Endothelial cell of umbilical vein (primary cell): ENCODE data around the gene DENND4A. TPM values are rescaled to one million over a fixed set of nuclear protein-coding genes. Genes with fewer than 3 reads are reported as not detected.

Experiments used
- BruUV-seq: library from RNA; stranded (reverse); fragments of 400-500 nt; replicated peaks from 2 replicates; lab custom pipeline; 2021; lab: Mats Ljungman, UMichigan
- CTCF ChIA-PET: fragments of 300-600, 350-600 bp; sonication (Branson Sonifier 250); formaldehyde crosslinking; loops from one replicate; lab custom pipeline; 2021; ENCODE audit warnings: antibody characterized with exemption, inconsistent platforms; lab: Charles Lee
- POLR2A ChIA-PET: fragments of 300-600, 350-600 bp; sonication (Branson Sonifier 250); formaldehyde crosslinking; loops from one replicate; lab custom pipeline; 2021; ENCODE audit warnings: antibody characterized with exemption, inconsistent platforms; lab: Charles Lee
- DNase-seq: peaks from one replicate; pipeline ENCODE4 v3.0.0-alpha.2; 2011; ENCODE audit warnings: low read depth, low spot score
- FAIRE-seq: peaks from 2 replicates; lab custom pipeline; 2011; peaks lifted over from hg19 to GRCh38; lab: Jason Lieb, UNC
- H2AFZ ChIP-seq: 2 replicates; pipeline ENCODE4 v1.6.0; 2012; ENCODE audit warnings: low read depth, low read length, control low read depth, inconsistent platforms
- H3K27ac ChIP-seq: 2 replicates; pipeline ENCODE4 v1.5.1; 2011; ENCODE audit warnings: low read depth, mild to moderate bottlenecking, control low read depth, low read length, moderate library complexity; ENCODE audit not compliant: insufficient read depth
- H3K27me3 ChIP-seq, 2 experiments: 2 replicates each; pipeline versions ENCODE4 v1.6.0 to v1.6.1; 2011; ENCODE audit warnings: low read length in 2 of 2, mixed read lengths in 1 of 2; ENCODE audit not compliant: control insufficient read depth in 2 of 2, insufficient read depth in 2 of 2
- H3K36me3 ChIP-seq, 2 experiments: 2 replicates in 1 of 2; 3 replicates in 1 of 2; pipeline ENCODE4 v1.5.1; 2011; ENCODE audit warnings: low read length in 2 of 2, mild to moderate bottlenecking in 1 of 2, moderate library complexity in 1 of 2; ENCODE audit not compliant: control insufficient read depth in 2 of 2, insufficient read depth in 2 of 2; ENCODE audit errors: extremely low read depth in 1 of 2
- H3K4me1 ChIP-seq: 3 replicates; pipeline ENCODE4 v1.5.1; 2011; ENCODE audit warnings: mild to moderate bottlenecking, low read length; ENCODE audit not compliant: control insufficient read depth, insufficient read depth; ENCODE audit errors: extremely low read depth
- H3K4me2 ChIP-seq: 2 replicates; pipeline ENCODE4 v1.6.1; 2011; ENCODE audit warnings: low read length, control low read depth, mixed read lengths; ENCODE audit not compliant: insufficient read depth
- H3K4me3 ChIP-seq, 3 experiments: fragments of 200-600 bp in 1 of 3; sonication (generic), shearing (Covaris generic) in 1 of 3; replicated peaks in 1 of 3; 2 replicates each; pipeline ENCODE4 v1.5.1; 2011 to 2016; ENCODE audit warnings: control low read depth in 3 of 3, low read length in 3 of 3, mild to moderate bottlenecking in 2 of 3, inconsistent platforms in 1 of 3, low read depth in 1 of 3, moderate library complexity in 1 of 3; ENCODE audit not compliant: insufficient read depth in 1 of 3
- H3K79me2 ChIP-seq: 2 replicates; pipeline ENCODE4 v1.6.0; 2012; ENCODE audit warnings: low read length, inconsistent platforms; ENCODE audit not compliant: control insufficient read depth, insufficient read depth
- H3K9ac ChIP-seq: replicated peaks from 2 replicates; pipeline ENCODE3; 2011; ENCODE audit warnings: low read length, control low read depth; ENCODE audit not compliant: insufficient read depth; ENCODE audit errors: extremely low read depth
- H3K9me1 ChIP-seq: replicated peaks from 3 replicates; pipeline ENCODE4 v1.6.0; 2011; ENCODE audit warnings: mild to moderate bottlenecking, low read length; ENCODE audit not compliant: control insufficient read depth, insufficient read depth; ENCODE audit errors: extremely low read depth
- H3K9me3 ChIP-seq: replicated peaks from 2 replicates; pipeline ENCODE4 v1.5.1; 2012; ENCODE audit warnings: low read length, inconsistent platforms; ENCODE audit not compliant: control insufficient read depth, insufficient read depth
- H4K20me1 ChIP-seq: replicated peaks from 2 replicates; pipeline ENCODE3; 2011; ENCODE audit warnings: mild to moderate bottlenecking, low read length; ENCODE audit not compliant: control insufficient read depth, insufficient read depth; ENCODE audit errors: extremely low read depth
- CTCF ChIP-seq, 2 donors: IDR thresholded peaks; 1 replicate in 1 of 2; 2 replicates in 1 of 2; pipeline ENCODE4 v1.5.1; 2011; ENCODE audit warnings: low read length in 2 of 2, mild to moderate bottlenecking in 2 of 2, moderate library complexity in 2 of 2, control low read depth in 1 of 2, inconsistent platforms in 1 of 2, low read depth in 1 of 2; ENCODE audit not compliant: insufficient read depth in 1 of 2; ENCODE audit errors: extremely low read depth in 1 of 2
- EZH2 ChIP-seq: IDR thresholded peaks from 2 replicates; pipeline ENCODE4 v1.6.1; 2012; ENCODE audit warnings: borderline replicate concordance, low read depth, mild to moderate bottlenecking, moderate library complexity, low read length, inconsistent platforms; ENCODE audit not compliant: severe bottlenecking
- FOS ChIP-seq: IDR thresholded peaks from 2 replicates; pipeline ENCODE4 v1.6.1; 2011; ENCODE audit warnings: mild to moderate bottlenecking, low read length, moderate library complexity, borderline replicate concordance; ENCODE audit not compliant: insufficient read depth
- GATA2 ChIP-seq: IDR thresholded peaks from 2 replicates; pipeline ENCODE4 v1.7.0; 2011; ENCODE audit warnings: low read depth, mild to moderate bottlenecking, moderate library complexity, mixed read lengths, low read length; ENCODE audit not compliant: insufficient read length, insufficient read depth
- JUN ChIP-seq: IDR thresholded peaks from 2 replicates; pipeline ENCODE4 v1.6.1; 2011; ENCODE audit warnings: borderline replicate concordance, low read depth; ENCODE audit not compliant: insufficient read length, insufficient read depth
- MAX ChIP-seq: IDR thresholded peaks from 2 replicates; pipeline ENCODE4 v1.6.1; 2011; ENCODE audit not compliant: insufficient read depth, insufficient read length
- MYC ChIP-seq: IDR thresholded peaks from one replicate; pipeline ENCODE4 v1.6.1; 2011; ENCODE audit warnings: mild to moderate bottlenecking, low read depth, low read length
- POLR2A ChIP-seq: IDR thresholded peaks from 2 replicates; pipeline ENCODE4 v1.6.1; 2012; ENCODE audit warnings: low read depth, mild to moderate bottlenecking, control low read depth, low read length
- POLR2AphosphoS5 ChIP-seq: IDR thresholded peaks from 2 replicates; pipeline ENCODE4 v1.6.1; 2012; ENCODE audit warnings: low read depth, mild to moderate bottlenecking, control low read depth, low read length, moderate library complexity; ENCODE audit not compliant: insufficient read depth
- dilution Hi-C: fragments of 300-500 bp; cut with MboI; formaldehyde crosslinking; loops from one replicate; pipeline ENCODE4 v1.15.0; 2019; ENCODE audit warnings: low sequenced_read_pairs; ENCODE audit not compliant: extremely low pct_ligation_motif_present
- intact Hi-C: fragments of 100-400 bp; cut with micrococcal nuclease; formaldehyde crosslinking; loops from one replicate; pipeline ENCODE4 v1.10.0; 2022
- polyA plus RNA-seq, 4 experiments: library from polyadenylated mRNA; depleted of rRNA in 3 of 4; stranded (reverse) in 3 of 4; unstranded in 1 of 4; fragments of >200 nt; gene quantifications; 2 replicates each; pipeline versions ENCODE4 v1.2.1 to v1.2.3, GENCODE V29; 2011 to 2012; ENCODE audit warnings: missing spikeins in 1 of 4
- total RNA-seq: library from RNA; stranded (reverse); gene quantifications from 2 replicates; pipeline ENCODE4 v1.2.3, GENCODE V29; 2021

Gene DENND4A
- total and polyA plus RNA-seq, 2 donors (not counting 3 experiments of a cell fraction or from before 2014, with no cell fraction given) = 5.7 to 22.2 TPM

- Histone ChIP-seq H3K4me1 (no peaks in the 10 kb centered on the region), H3K27me3 (no peaks in the 10 kb centered on the region), H2AFZ (no peak overlapping the region), H3K4me2 (no peak overlapping the region), H4K20me1 (no peaks in the 10 kb centered on the region), H3K9ac (no peak overlapping the region), H3K79me2 (no peaks in the 10 kb centered on the region), H3K36me3 (peaks cover 4 to 7% of the 10 kb centered on the region in 2 experiments), H3K9me1 (no peaks in the 10 kb centered on the region), H3K4me3 (no peak overlapping the region), H3K27ac (no peak overlapping the region), H3K9me3 (no peaks in the 10 kb centered on the region)
- DNase-seq = no peak
- TF ChIP-seq CTCF (IDR thresholded peaks at IDR 0.05; ENCODE audit: extremely low read depth in 1 of 2, insufficient read depth in 1 of 2, low read depth in 1 of 2, low read length in 2 of 2) (no peak), EZH2 (no peak), POLR2A (no peak), FOS (no peak), JUN (no peak), GATA2 (no peak)
- POLR2A ChIA-PET = no interaction called here
- no peak for FAIRE-seq
- intact Hi-C loops = no loop called here
- no TSS peak for BruUV-seq
- dilution Hi-C loops = no loop called here
- CTCF ChIA-PET = interaction anchor here (1.5 kb wide), 1 partner anchor 134 kb away, joined by 3 read pairs; no protein-coding TSS in a partner anchor
Measured at GRCh38 chr15:65690173-65690572, 101.9 kb downstream of the DENND4A start.

- Histone ChIP-seq H2AFZ (no peak overlapping the region), H3K27ac (no peak overlapping the region), H4K20me1 (no peaks in the 10 kb centered on the region), H3K27me3 (no peaks in the 10 kb centered on the region), H3K9ac (no peak overlapping the region), H3K4me3 (no peak overlapping the region), H3K9me3 (no peaks in the 10 kb centered on the region), H3K4me2 (no peak overlapping the region), H3K4me1 (no peaks in the 10 kb centered on the region), H3K36me3 (peaks cover 4 to 7% of the 10 kb centered on the region in 2 experiments), H3K9me1 (no peaks in the 10 kb centered on the region), H3K79me2 (no peaks in the 10 kb centered on the region)
- ChIA-PET CTCF (no interaction called here), POLR2A (no interaction called here)
- FAIRE-seq = no peak
- dilution Hi-C loops = no loop called here
- no TSS peak for BruUV-seq
- no peak for DNase-seq
- intact Hi-C loops = no loop called here
- TF ChIP-seq MAX (no peak), EZH2 (no peak), MYC (no peak), POLR2A (no peak), CTCF (IDR thresholded peaks at IDR 0.05; ENCODE audit: extremely low read depth in 1 of 2, insufficient read depth in 1 of 2, low read depth in 1 of 2, low read length in 2 of 2) (no peak), FOS (no peak), GATA2 (no peak), JUN (no peak), POLR2AphosphoS5 (no peak)
Measured at GRCh38 chr15:65688462-65688861, 103.6 kb downstream of the DENND4A start.
